A673 (cell line): ENCODE measurements around the gene CPED1. TPM values are rescaled to one million over a fixed set of nuclear protein-coding genes. Genes with fewer than 3 reads are reported as not detected.
A peak's percentile ranks its signal among the peaks of the same experiment; 100 is the strongest.

Source experiments
- BruUV-seq: library from RNA; stranded (reverse); fragments of 400-500 nt; replicated peaks from 2 replicates; lab custom pipeline; 2021; lab: Mats Ljungman, UMichigan
- CTCF ChIA-PET: fragments of 300-600 bp; sonication (Branson Sonifier 250); formaldehyde crosslinking; loops from one replicate; lab custom pipeline; 2022; ENCODE audit warnings: antibody characterized with exemption; lab: Charles Lee
- POLR2A ChIA-PET: fragments of 300-600 bp; sonication (Branson Sonifier 250); formaldehyde crosslinking; loops from one replicate; lab custom pipeline; 2022; ENCODE audit warnings: antibody characterized with exemption; ENCODE audit not compliant: low non-redundant PET; lab: Charles Lee
- DNase-seq: peaks from one replicate; pipeline ENCODE4 v3.0.0-alpha.2; 2015; ENCODE audit warnings: low spot score
- H3K27ac ChIP-seq: fragments of 200-600 bp; sonication (generic); 2 replicates; pipeline ENCODE4 v1.5.1; 2016; ENCODE audit warnings: mixed run types, low read depth, mild to moderate bottlenecking, mixed read lengths, antibody characterized with exemption, low read length; ENCODE audit not compliant: poor library complexity, severe bottlenecking
- H3K27me3 ChIP-seq: fragments of 200-600 bp; sonication (generic); replicated peaks from 2 replicates; pipeline ENCODE4 v1.6.1; 2017; ENCODE audit warnings: mixed run types, low read depth, mild to moderate bottlenecking, mixed read lengths, antibody characterized with exemption, low read length; ENCODE audit not compliant: insufficient read depth, poor library complexity
- H3K36me3 ChIP-seq: fragments of 200-600 bp; sonication (generic); 2 replicates; pipeline ENCODE4 v1.6.1; 2016; ENCODE audit warnings: mixed run types, mild to moderate bottlenecking, mixed read lengths, antibody characterized with exemption, low read length; ENCODE audit not compliant: insufficient read depth, poor library complexity, severe bottlenecking
- H3K4me1 ChIP-seq: fragments of 200-600 bp; sonication (generic); 2 replicates; pipeline ENCODE4 v1.6.1; 2017; ENCODE audit warnings: mixed run types, mild to moderate bottlenecking, mixed read lengths, antibody characterized with exemption, low read length; ENCODE audit not compliant: insufficient read depth, poor library complexity, severe bottlenecking
- H3K4me3 ChIP-seq: fragments of 200-600 bp; sonication (generic); 2 replicates; pipeline ENCODE4 v1.5.1; 2016; ENCODE audit warnings: low read depth, mixed run types, mild to moderate bottlenecking, mixed read lengths, low read length; ENCODE audit not compliant: poor library complexity, severe bottlenecking
- H3K9me3 ChIP-seq: fragments of 200-600 bp; sonication (generic); 2 replicates; pipeline ENCODE4 v1.6.1; 2016; ENCODE audit warnings: mixed run types, low read depth, mild to moderate bottlenecking, mixed read lengths, antibody characterized with exemption, low read length; ENCODE audit not compliant: poor library complexity, severe bottlenecking
- EZH2 ChIP-seq: fragments of 200-600 bp; sonication (generic); IDR thresholded peaks from 2 replicates; pipeline ENCODE4 v1.6.1; 2017; ENCODE audit warnings: borderline replicate concordance, low read depth, mild to moderate bottlenecking, mixed read lengths, antibody characterized with exemption, low read length; ENCODE audit not compliant: poor library complexity, severe bottlenecking
- intact Hi-C: fragments of 100-400 bp; cut with micrococcal nuclease; formaldehyde crosslinking; loops from one replicate; pipeline ENCODE4 v1.10.0; 2022; ENCODE audit not compliant: unreplicated experiment
- total RNA-seq: library from RNA; stranded (reverse); gene quantifications from 2 replicates; pipeline ENCODE4 v1.2.3, GENCODE V29; 2021
- TF ChIP-seq, protein P1 (sequence below): fragments of 300-800, 200-600 bp; sonication (generic); conservative IDR thresholded peaks from 2 replicates; pipeline ENCODE4 v1.5.1; 2017; ENCODE audit warnings: low read depth, mild to moderate bottlenecking, antibody characterized with exemption, low read length, moderate library complexity, mixed read lengths

Gene CPED1
- total RNA-seq, 1 experiment from 2014 or later = 0.15 TPM

DNA sequence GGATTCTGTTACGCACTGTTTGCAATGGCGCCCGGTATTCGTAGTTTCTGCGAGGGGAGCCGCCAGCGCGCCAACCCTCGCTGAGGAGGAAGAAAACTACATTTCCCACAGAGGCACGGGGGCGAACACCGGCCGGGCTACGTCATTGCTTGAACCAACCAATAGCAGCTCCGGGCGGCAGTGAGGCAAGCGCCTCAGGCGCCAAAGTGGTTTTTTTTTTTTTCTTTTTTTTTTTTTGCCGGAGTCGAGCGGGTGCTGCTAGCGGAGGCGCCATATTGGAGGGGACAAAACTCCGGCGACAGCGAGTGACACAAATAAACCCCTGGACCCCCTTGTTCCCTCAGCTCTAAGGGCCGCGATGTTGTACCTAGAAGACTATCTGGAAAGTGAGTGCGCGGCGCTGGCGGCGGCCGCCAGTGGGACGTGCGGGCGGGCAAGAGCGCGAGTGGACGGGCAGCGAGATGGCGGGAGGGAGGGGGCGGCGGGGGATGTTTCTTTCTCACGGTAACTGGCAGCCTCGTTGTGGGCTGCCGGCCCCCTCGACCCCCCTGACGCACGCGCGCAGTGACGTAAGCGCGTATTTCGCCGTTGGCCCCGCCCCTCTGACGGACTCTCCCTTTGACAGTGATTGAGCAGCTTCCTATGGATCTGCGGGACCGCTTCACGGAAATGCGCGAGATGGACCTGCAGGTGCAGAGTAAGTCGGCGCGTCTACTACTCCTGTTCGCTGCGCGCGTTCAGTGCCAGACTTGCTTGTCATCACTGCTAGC, 37.8 kb upstream of the CPED1 start, which contains the start of gene ING3:
ING3 (plus strand) TSS at position 239 of the 770 bp plus-strand sequence; CDS start at position 359, 120 bp downstream.
- H3K4me1 ChIP-seq = peaks cover 6% of the 10 kb centered on the region
- no peaks in the 10 kb centered on the region for H3K9me3 ChIP-seq
- peaks cover 27% of the 10 kb centered on the region for H3K36me3 ChIP-seq
- DNase-seq = peak; percentile 99
- peak within 1 kb of the TSS; percentile 68 for H3K4me3 ChIP-seq
- BruUV-seq = TSS peak; percentile 59
- H3K27me3 ChIP-seq = no peaks in the 10 kb centered on the region
- CTCF ChIA-PET = interaction anchor here (0.6 kb wide), 1 partner anchor 1797 kb away, joined by 3 read pairs; no protein-coding TSS in a partner anchor
- H3K27ac ChIP-seq = peak within 1 kb of the TSS; percentile 100
- intact Hi-C loops = loop anchor here (5.0 kb wide), 1 partner anchor 582 kb away; no protein-coding TSS in a partner anchor
- POLR2A ChIA-PET = interaction anchor here (0.6 to 0.7 kb wide), 4 partner anchors 11 to 704 kb away, joined by 5 to 8 read pairs (median 6); no protein-coding TSS in a partner anchor
- TF ChIP-seq EZH2 = no peak
- TF ChIP-seq, protein P1, sequence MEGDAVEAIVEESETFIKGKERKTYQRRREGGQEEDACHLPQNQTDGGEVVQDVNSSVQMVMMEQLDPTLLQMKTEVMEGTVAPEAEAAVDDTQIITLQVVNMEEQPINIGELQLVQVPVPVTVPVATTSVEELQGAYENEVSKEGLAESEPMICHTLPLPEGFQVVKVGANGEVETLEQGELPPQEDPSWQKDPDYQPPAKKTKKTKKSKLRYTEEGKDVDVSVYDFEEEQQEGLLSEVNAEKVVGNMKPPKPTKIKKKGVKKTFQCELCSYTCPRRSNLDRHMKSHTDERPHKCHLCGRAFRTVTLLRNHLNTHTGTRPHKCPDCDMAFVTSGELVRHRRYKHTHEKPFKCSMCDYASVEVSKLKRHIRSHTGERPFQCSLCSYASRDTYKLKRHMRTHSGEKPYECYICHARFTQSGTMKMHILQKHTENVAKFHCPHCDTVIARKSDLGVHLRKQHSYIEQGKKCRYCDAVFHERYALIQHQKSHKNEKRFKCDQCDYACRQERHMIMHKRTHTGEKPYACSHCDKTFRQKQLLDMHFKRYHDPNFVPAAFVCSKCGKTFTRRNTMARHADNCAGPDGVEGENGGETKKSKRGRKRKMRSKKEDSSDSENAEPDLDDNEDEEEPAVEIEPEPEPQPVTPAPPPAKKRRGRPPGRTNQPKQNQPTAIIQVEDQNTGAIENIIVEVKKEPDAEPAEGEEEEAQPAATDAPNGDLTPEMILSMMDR = no peak

DNA sequence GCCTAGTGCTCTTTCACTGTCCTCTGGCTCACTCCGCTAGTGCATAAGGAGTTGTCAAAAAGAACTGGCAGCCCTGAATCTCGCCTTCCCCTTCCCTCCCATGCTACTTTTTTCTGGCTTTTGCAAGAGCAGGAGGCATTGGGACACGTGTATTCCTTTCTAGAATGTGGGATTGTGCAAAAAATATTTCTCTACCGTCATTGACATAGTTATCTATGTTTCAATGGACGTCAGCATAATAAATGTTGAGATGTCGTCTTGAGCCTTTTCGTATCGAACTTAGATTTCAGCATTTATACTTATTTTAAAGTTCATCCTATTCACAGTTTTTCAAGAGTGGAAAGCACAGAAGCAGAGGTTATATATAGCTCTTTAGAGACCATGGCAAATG, 37.2 kb upstream of the CPED1 start:
- Histone ChIP-seq H3K36me3 (peaks cover 32% of the 10 kb centered on the region), H3K9me3 (no peaks in the 10 kb centered on the region), H3K27ac (peak overlapping the region; percentile 100), H3K27me3 (no peaks in the 10 kb centered on the region), H3K4me1 (peaks cover 6% of the 10 kb centered on the region), H3K4me3 (peak overlapping the region; percentile 68)
- no TSS peak for BruUV-seq
- ChIA-PET POLR2A (no interaction called here), CTCF (no interaction called here)
- TF ChIP-seq, protein P1 = no peak
- no peak for TF ChIP-seq EZH2
- no peak for DNase-seq
- intact Hi-C loops = loop anchor here (5.0 kb wide), 1 partner anchor 581 kb away; no protein-coding TSS in a partner anchor

DNA sequence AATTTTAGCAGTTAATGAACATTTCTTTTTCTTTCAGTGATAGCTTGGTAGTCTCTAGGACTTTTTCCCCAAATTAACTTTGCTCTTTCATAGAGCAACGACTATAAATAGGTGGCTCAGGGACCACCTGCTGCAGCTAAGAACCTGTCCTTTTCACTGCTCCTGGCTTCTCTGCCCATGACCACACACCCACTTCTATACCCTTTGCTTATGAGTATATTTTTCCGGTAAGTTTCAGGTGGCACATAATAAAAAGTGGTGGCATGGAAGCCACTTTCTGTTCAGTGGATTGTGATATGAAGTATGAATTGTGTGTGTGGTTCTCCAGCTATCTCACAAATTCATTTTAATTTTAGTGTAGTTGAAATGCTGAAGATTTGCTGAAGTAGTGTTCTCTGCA, 36.7 kb upstream of the CPED1 start:
- Histone ChIP-seq H3K27me3 (no peaks in the 10 kb centered on the region), H3K4me3 (peak overlapping the region; percentile 68), H3K27ac (peak overlapping the region; percentile 100), H3K4me1 (peaks cover 6% of the 10 kb centered on the region), H3K36me3 (peaks cover 37% of the 10 kb centered on the region), H3K9me3 (no peaks in the 10 kb centered on the region)
- CTCF ChIA-PET = no interaction called here
- TF ChIP-seq, protein P1 = no peak
- TF ChIP-seq EZH2 = no peak
- POLR2A ChIA-PET = no interaction called here
- BruUV-seq = no TSS peak
- intact Hi-C loops = loop anchor here (5.0 kb wide), 1 partner anchor 580 kb away; no protein-coding TSS in a partner anchor
- DNase-seq = no peak
